ENCODE results near the gene TIMELESS. TPM values are rescaled to one million over a fixed set of nuclear protein-coding genes. Genes with fewer than 3 reads are reported as not detected.
"Not testable (repeated sequence)": the region's sequence is repeated elsewhere in the genome, so short reads cannot be mapped to it uniquely, and the experiment has no call there.

TIMELESS gene, protein sequence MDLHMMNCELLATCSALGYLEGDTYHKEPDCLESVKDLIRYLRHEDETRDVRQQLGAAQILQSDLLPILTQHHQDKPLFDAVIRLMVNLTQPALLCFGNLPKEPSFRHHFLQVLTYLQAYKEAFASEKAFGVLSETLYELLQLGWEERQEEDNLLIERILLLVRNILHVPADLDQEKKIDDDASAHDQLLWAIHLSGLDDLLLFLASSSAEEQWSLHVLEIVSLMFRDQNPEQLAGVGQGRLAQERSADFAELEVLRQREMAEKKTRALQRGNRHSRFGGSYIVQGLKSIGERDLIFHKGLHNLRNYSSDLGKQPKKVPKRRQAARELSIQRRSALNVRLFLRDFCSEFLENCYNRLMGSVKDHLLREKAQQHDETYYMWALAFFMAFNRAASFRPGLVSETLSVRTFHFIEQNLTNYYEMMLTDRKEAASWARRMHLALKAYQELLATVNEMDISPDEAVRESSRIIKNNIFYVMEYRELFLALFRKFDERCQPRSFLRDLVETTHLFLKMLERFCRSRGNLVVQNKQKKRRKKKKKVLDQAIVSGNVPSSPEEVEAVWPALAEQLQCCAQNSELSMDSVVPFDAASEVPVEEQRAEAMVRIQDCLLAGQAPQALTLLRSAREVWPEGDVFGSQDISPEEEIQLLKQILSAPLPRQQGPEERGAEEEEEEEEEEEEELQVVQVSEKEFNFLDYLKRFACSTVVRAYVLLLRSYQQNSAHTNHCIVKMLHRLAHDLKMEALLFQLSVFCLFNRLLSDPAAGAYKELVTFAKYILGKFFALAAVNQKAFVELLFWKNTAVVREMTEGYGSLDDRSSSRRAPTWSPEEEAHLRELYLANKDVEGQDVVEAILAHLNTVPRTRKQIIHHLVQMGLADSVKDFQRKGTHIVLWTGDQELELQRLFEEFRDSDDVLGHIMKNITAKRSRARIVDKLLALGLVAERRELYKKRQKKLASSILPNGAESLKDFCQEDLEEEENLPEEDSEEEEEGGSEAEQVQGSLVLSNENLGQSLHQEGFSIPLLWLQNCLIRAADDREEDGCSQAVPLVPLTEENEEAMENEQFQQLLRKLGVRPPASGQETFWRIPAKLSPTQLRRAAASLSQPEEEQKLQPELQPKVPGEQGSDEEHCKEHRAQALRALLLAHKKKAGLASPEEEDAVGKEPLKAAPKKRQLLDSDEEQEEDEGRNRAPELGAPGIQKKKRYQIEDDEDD
- total RNA-seq (10 to 100 TPM in 1 of 2 donors, 1 to 10 TPM in 1; 9.9 to 11.2 TPM), polyA plus RNA-seq (1 to 10 TPM; 7.3 to 8.1 TPM)
- long read RNA-seq, donor 1, full-length matches to known transcripts, result 1 of 11 reads
- long read RNA-seq, donor 1, partial matches to known transcripts, result 10 of 11 reads
- long read RNA-seq, donor 1, other reads (novel, unspliced or antisense), result 0 of 11 reads
- long read RNA-seq, donor 2, result 0 reads
- long read RNA-seq, donor 3, result 0 reads
- long read RNA-seq, donor 4, result 0 reads
- long read RNA-seq, donor 5, full-length matches to known transcripts, result 1 of 7 reads
- long read RNA-seq, donor 5, partial matches to known transcripts, result 6 of 7 reads
- long read RNA-seq, donor 5, other reads (novel, unspliced or antisense), result 0 of 7 reads

DNA sequence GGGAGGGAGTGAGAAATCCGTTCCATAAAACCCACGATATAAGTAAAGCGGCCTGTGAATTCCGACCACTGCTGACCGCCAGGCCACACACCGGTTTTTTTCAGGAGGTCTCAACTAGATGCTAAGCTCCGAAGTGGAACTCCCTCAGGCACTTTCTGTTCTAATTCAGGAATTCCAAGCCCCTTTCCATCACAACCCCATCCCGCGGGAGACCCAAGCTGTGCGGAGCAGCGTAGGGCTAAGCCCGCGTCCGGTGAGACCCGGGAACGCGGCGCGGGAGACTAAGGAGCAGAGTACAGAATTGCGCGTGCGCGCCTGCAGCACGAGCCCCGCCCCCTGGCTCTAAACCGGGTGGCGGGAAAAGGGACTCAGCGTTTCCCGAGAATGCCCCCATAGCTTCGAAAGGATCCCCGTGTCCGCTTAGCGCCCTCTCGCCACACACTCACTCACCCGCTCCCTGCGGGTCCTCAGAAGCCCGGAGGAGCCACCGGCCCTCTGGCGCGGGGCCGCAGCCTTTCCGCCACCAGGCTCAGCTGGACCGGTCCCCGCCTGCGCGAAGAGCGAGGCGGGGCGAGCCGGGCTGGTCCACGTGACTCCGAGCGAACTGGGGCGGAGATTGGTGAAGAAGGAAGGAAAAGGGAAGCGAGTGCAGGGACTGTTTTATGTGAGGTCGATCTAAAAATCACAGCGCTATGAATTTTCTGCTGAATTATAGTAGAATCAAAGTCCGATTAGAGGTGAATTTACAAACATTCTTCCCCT lies at the start of gene TIMELESS:
Gene TIMELESS (minus strand): TSS at position 567 of the 762 bp plus-strand sequence. CDS start 15,256 bp downstream, outside the sequence.
- Histone ChIP-seq H3K9ac (ENCODE audit: insufficient read depth in 1 of 2, low read length in 2 of 2) (peak within 1 kb of the TSS; percentile 56 to 97), H3K9me3 (ENCODE audit: control insufficient read depth in 4 of 4, insufficient read depth in 3 of 4, low read length in 3 of 4) (no peaks in the 10 kb centered on the region), H3K27ac (ENCODE audit: low read depth in 1 of 2, low read length in 1 of 2) (peak within 1 kb of the TSS; percentile 84 to 97), H3K4me3 (peak within 1 kb of the TSS; percentile 62), H3K4me1 (ENCODE audit: control insufficient read depth in 5 of 5, insufficient read depth in 5 of 5, low read length in 5 of 5) (peaks cover 0 to 6% (median 3%) of the 10 kb centered on the region in 5 donors), H3K27me3 (ENCODE audit: control insufficient read depth in 3 of 3, insufficient read depth in 3 of 3, low read length in 2 of 3) (no peaks in the 10 kb centered on the region), H3K36me3 (ENCODE audit: control insufficient read depth in 4 of 4, insufficient read depth in 4 of 4, low read length in 4 of 4) (no peaks in the 10 kb centered on the region)
- ATAC-seq (ENCODE audit: insufficient read depth, low FRiP score) (peak; percentile 96), DNase-seq (peak; percentile 92 to 96 (median 95))
- TF ChIP-seq, protein P1, sequence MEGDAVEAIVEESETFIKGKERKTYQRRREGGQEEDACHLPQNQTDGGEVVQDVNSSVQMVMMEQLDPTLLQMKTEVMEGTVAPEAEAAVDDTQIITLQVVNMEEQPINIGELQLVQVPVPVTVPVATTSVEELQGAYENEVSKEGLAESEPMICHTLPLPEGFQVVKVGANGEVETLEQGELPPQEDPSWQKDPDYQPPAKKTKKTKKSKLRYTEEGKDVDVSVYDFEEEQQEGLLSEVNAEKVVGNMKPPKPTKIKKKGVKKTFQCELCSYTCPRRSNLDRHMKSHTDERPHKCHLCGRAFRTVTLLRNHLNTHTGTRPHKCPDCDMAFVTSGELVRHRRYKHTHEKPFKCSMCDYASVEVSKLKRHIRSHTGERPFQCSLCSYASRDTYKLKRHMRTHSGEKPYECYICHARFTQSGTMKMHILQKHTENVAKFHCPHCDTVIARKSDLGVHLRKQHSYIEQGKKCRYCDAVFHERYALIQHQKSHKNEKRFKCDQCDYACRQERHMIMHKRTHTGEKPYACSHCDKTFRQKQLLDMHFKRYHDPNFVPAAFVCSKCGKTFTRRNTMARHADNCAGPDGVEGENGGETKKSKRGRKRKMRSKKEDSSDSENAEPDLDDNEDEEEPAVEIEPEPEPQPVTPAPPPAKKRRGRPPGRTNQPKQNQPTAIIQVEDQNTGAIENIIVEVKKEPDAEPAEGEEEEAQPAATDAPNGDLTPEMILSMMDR (IDR thresholded peaks at IDR 0.05; ENCODE audit: control extremely low read depth, extremely low read depth), result no peak
- WGBS, 2 donors, result 0 to 1% methylated on average over 52 to 58 of the region's 58 CpGs

DNA sequence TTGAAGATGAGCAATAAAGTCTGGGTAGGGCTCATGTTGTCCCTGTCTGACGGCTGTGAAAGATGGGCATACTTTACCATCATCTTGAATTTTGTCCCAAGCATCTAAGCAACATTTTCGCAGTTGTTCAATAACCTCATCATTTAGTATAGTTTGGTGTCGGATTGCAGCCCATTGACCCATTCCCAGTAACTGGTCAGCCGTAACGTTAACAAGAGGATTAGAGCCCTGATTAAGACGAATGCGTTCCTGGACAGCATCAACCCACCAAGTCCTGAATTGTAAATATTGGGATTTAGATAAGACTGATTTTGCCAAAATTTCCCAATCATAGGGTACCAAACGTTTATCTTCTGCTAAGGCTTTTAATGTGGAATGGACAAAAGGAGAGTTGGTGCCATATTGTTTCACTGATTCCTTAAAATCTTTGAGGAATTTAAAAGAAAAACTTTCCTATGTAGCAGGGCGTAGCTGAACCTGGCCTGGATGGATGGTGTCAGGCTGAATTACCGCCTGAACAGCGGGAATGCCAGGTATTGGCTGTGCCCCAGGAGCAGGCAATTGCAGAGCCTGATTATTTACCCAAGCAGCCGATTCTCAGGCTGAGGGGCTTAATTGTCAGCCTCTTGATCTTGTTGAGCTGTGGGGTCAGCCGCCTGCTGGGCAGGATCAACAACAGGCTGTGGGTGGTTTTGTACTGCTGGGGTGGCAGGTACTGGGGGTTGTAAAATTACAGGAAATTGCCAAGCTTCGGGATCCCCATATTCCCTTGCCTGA lies 49.1 kb upstream of the TIMELESS start:
- 76 to 77% methylated on average over 14 of the region's 14 CpGs for WGBS, 2 donors
- DNase-seq; H3K36me3 ChIP-seq (ENCODE audit: control insufficient read depth in 4 of 4, insufficient read depth in 4 of 4, low read length in 4 of 4); H3K27ac ChIP-seq (ENCODE audit: low read depth in 1 of 2, low read length in 1 of 2); H3K4me1 ChIP-seq (ENCODE audit: control insufficient read depth in 5 of 5, insufficient read depth in 5 of 5, low read length in 5 of 5); H3K9ac ChIP-seq (ENCODE audit: insufficient read depth in 1 of 2, low read length in 2 of 2); H3K9me3 ChIP-seq (ENCODE audit: control insufficient read depth in 4 of 4, insufficient read depth in 3 of 4, low read length in 3 of 4); H3K27me3 ChIP-seq (ENCODE audit: control insufficient read depth in 3 of 3, insufficient read depth in 3 of 3, low read length in 2 of 3); H3K4me3 ChIP-seq; ATAC-seq (ENCODE audit: insufficient read depth, low FRiP score): not testable (repeated sequence)

DNA sequence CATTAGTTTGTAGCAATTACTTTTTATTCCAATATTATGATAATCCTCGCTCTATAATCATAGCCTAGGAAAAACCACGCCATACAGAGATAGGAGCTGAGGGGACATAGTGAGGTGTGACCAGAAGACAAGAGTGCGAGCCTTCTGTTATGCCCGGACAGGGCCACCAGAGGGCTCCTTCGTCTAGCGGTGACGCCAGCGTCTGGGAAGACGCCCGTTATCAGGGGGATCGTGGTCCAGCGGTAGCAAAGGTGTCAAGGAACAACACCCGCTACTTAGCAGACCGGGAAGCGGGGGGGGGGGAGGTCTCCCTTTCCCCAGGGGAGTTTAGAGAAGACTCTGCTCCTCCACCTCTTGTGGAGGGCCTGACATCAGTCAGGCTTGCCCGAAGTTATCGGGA lies 47.5 kb upstream of the TIMELESS start:
- not testable (repeated sequence) for H3K9ac ChIP-seq (ENCODE audit: insufficient read depth in 1 of 2, low read length in 2 of 2)

DNA sequence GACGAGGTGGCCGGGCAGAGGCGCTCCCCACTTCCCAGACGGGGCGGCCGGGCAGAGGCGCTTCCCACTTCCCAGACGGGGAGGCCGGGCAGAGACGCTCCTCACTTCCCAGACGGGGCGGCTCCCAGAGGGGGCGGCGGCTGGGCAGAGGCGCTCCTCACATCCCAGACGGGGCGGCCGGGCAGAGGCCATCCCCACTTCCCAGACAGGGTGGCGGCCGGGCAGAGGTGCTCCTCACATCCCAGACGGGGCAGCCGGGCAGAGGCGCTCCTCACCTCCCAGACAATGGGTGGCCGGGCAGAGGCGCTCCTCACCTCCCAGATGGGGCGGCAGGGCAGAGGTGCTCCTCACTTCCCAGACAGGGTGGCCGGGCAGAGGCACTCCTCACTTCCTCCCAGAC lies 45.3 kb upstream of the TIMELESS start:
- peaks cover 0 to 16% (median 9%) of the 10 kb centered on the region in 3 donors for H3K27me3 ChIP-seq (ENCODE audit: control insufficient read depth in 3 of 3, insufficient read depth in 3 of 3, low read length in 2 of 3)
- not testable (repeated sequence) for H3K9me3 ChIP-seq (ENCODE audit: control insufficient read depth in 4 of 4, insufficient read depth in 3 of 4, low read length in 3 of 4); H3K4me1 ChIP-seq (ENCODE audit: control insufficient read depth in 5 of 5, insufficient read depth in 5 of 5, low read length in 5 of 5); H3K4me3 ChIP-seq; ATAC-seq (ENCODE audit: insufficient read depth, low FRiP score); H3K27ac ChIP-seq (ENCODE audit: low read depth in 1 of 2, low read length in 1 of 2); H3K9ac ChIP-seq (ENCODE audit: insufficient read depth in 1 of 2, low read length in 2 of 2); DNase-seq; H3K36me3 ChIP-seq (ENCODE audit: control insufficient read depth in 4 of 4, insufficient read depth in 4 of 4, low read length in 4 of 4)
- 96 to 97% methylated on average over 20 to 27 of the region's 27 CpGs for WGBS, 2 donors

More for the DNA sequence above, 47.5 kb upstream of the TIMELESS start:
- WGBS, 2 donors, result 2 to 16% methylated on average over 11 to 17 of the region's 17 CpGs
- ATAC-seq (ENCODE audit: insufficient read depth, low FRiP score); H3K36me3 ChIP-seq (ENCODE audit: control insufficient read depth in 4 of 4, insufficient read depth in 4 of 4, low read length in 4 of 4); H3K4me1 ChIP-seq (ENCODE audit: control insufficient read depth in 5 of 5, insufficient read depth in 5 of 5, low read length in 5 of 5); H3K9me3 ChIP-seq (ENCODE audit: control insufficient read depth in 4 of 4, insufficient read depth in 3 of 4, low read length in 3 of 4); H3K4me3 ChIP-seq; H3K27ac ChIP-seq (ENCODE audit: low read depth in 1 of 2, low read length in 1 of 2); H3K27me3 ChIP-seq (ENCODE audit: control insufficient read depth in 3 of 3, insufficient read depth in 3 of 3, low read length in 2 of 3): not testable (repeated sequence)
- TF ChIP-seq, protein P1 (IDR thresholded peaks at IDR 0.05; ENCODE audit: control extremely low read depth, extremely low read depth), result peak; percentile 4
- DNase-seq, result peak in 2 of 3 donors; percentile 42 to 55

DNA sequence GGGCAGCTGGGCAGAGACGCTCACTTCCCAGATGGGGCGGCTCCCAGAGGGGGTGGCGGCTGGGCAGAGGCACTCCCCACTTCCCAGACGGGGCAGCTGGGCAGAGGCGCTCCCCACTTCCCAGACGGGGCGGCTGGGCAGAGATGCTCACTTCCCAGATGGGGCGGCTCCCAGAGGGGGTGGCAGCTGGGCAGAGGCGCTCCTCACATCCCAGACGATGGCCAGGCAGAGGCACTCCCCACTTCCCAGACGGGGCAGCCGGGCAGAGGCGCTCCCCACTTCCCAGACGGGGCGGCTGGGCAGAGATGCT lies 44.8 kb upstream of the TIMELESS start:
- not testable (repeated sequence) for H3K27ac ChIP-seq (ENCODE audit: low read depth in 1 of 2, low read length in 1 of 2); H3K36me3 ChIP-seq (ENCODE audit: control insufficient read depth in 4 of 4, insufficient read depth in 4 of 4, low read length in 4 of 4); ATAC-seq (ENCODE audit: insufficient read depth, low FRiP score); H3K4me3 ChIP-seq; H3K9me3 ChIP-seq (ENCODE audit: control insufficient read depth in 4 of 4, insufficient read depth in 3 of 4, low read length in 3 of 4); DNase-seq; H3K4me1 ChIP-seq (ENCODE audit: control insufficient read depth in 5 of 5, insufficient read depth in 5 of 5, low read length in 5 of 5); H3K9ac ChIP-seq (ENCODE audit: insufficient read depth in 1 of 2, low read length in 2 of 2)
- WGBS, 2 donors, result 95 to 97% methylated on average over 15 of the region's 15 CpGs
- peaks cover 0 to 17% (median 13%) of the 10 kb centered on the region in 3 donors for H3K27me3 ChIP-seq (ENCODE audit: control insufficient read depth in 3 of 3, insufficient read depth in 3 of 3, low read length in 2 of 3)
